HG03066 (cell line): ENCODE results near the gene SLC26A6.
A peak's percentile ranks its signal among the peaks of the same experiment; 100 is the strongest.

Experiments
- ATAC-seq: cut with Tn5 transposase; IDR thresholded peaks from one replicate; pipeline ENCODE4 v1.9.1; 2021; ENCODE audit warnings: low read depth; ENCODE audit not compliant: unreplicated experiment

The SLC26A6 gene

GRCh38 chr3:48635222-48636021, at the start of gene SLC26A6:
Gene SLC26A6, minus strand, starts transcription at chr3:48635461. Its CDS starts 68 bp downstream, at chr3:48635393.
- peak; percentile 92 for ATAC-seq

GRCh38 chr3:48684480-48685143, 49.4 kb upstream of the SLC26A6 start:
- no peak for ATAC-seq

GRCh38 chr3:48684054-48684349, 48.7 kb upstream of the SLC26A6 start:
- ATAC-seq, result no peak

DNA sequence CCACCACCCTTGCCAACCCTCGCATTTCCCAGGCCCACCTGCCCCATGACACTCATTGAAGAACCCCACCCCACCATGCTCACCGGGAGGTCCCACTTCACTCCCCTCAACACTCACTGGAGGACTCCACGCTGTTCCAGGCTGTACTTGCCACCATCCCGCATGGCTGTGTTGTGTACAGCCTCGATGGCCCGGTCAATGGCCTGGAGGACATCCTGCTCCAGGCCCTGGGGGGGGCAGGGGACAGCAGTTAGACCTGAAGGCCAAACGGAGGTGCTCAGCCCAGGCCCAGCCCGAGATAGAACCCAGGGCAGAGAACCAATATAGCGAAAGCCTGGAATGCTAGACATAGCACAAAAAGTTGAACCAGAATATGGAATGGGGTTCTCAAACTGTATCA, 47.5 kb upstream of the SLC26A6 start:
- no peak for ATAC-seq

DNA sequence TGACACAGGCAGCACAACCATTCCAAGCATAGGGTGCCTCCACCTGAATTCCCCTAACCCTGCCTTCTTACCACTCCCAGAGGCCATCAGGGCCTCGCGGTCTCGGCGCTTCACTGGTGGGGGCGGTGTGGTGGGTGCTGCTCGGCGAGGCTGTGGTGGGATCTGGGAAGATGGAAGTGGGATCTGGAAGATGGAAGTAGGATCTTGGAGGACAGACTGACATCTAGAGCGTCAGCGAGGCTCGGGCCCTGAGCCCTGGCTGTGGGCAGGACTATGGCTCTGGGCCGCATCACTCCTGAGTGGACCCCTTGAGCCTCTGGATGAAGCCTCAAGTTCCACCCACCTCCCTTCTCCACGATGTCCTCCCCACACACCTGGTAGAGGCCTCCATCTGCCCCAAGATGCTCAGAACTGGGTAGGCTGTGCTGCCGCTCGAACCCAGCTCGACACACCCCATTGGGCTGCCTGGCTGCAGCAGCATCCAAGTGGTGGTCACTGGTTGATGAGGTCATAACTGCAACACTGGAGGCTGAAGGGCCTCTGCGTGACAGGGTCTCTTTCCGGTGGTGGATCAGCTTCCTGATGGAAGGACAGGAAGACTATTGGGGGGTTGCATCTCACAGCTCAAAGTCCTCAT, 46.8 kb upstream of the SLC26A6 start:
- no peak for ATAC-seq

DNA sequence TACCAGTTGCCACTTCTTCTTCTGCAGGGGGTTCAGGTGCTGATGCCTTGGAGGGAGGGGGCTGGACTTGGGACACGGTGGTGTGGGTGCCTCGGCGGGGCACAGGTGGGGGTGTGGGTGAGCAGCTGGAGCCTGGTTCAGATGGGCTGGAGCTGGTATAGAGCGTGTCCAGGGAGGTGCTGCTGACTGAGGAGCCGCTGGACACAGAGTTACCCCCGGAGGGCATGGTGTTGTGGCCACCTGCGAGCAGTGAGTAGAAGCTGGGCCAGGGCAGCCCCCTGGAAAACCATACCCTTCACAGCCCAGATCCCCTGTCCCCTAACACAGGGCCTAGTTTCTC, 46.2 kb upstream of the SLC26A6 start:
- no peak for ATAC-seq

- ATAC-seq, result no peak
Observed at GRCh38 chr3:48680811-48681540, 45.7 kb upstream of the SLC26A6 start.

- no peak for ATAC-seq
Observed at GRCh38 chr3:48679411-48680391, 44.4 kb upstream of the SLC26A6 start.

DNA sequence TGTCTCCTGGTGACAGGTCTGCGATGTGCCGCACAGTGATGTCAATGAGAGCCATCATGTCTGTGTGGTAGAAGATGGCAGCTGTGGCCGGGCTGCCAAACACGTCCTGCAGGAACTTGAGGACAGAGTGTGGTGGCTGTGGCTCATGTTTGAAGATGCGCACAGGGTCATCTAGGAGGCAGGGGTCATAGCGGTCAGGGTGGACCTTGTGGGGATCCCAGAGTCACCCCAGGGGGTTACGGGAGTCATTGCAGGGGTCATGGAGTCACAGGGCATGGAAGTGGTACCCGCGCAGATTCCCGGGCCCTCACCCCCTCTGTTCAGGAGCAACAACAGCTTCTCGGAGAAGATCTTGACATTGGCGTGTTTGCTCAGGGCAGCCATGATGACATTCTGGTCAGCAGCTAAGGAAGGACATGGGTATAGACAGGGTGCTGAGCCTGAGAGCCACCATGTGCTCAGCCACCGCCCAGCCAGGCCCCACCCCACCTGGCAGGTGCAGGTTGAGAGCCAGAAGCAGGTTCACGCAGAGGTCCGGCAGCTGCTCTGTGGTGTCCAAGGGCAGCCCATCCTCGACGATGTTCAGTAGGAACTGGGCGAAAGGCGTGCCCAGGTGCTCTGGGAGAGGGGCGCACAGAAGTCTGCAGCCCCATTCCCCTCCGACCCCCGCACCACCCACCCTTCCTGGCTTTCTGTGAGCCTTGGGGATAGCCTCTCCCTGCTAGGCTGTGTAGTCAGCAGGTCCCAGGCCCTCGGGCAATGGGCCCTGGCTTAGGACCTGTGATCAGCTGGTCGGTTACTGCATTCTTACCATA, 43.5 kb upstream of the SLC26A6 start:
- ATAC-seq, result no peak

DNA sequence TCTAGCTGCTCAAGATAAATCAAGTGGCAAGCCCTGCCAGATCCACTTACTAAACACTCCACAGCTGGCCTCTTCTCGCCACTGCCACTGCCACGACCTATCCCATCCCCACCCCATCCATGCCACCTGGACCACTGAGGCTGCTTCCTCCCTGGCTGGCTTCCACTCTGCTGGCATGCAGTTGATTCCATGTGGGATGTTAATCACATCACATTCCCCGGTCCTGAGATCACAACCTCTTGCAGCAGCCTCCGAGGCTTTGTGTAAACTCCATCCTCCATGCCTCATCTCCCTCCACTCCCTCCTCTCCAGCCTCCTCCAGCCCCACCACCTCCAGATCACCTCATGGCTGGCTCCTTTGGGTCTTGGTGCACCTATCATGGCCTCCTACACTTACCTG, 42.8 kb upstream of the SLC26A6 start:
- no peak for ATAC-seq

- ATAC-seq, result no peak
Observed at GRCh38 chr3:48674505-48674904, 39.2 kb upstream of the SLC26A6 start.

DNA sequence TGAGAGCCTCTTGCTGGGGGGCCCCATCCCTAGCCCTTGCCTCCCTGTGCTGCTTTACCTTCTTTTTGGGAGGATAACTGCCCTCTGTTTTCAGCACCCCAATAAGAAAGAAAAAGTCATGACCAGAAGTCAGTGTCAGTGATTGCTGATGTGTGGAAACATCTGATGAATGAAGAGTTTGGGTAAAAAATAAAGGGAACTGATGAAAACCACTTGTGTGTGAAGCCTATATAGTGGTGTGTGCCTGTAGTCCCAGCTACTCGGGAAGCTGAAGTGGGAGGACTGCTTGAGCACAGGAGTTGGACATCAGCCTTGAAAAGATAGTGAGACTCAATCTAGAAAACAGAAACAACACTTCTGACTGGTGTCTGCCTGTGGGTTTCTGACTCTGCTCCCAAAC, 37.3 kb upstream of the SLC26A6 start:
- no peak for ATAC-seq

DNA sequence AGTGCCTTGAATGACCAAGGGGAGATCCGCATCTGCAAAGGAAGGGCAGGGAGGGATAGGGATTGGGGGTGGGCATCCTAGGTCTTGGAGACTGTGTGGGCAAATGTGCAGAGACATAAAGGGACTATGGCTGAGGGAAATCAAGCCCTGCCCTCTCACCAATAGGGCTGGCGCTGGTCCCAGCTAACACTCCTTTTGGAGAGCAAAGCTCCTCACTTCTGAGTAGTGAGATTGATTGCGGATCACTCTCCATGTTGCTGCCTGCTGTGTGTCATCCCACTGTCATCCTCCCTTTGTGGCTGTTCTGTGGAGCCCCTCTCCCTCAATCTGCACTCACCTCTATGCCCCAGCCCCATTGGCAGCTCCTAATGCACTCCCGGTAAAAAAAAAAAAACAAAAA, 29.7 kb upstream of the SLC26A6 start:
- no peak for ATAC-seq

- no peak for ATAC-seq
Observed at GRCh38 chr3:48664313-48664644, 29.0 kb upstream of the SLC26A6 start.

- peak; percentile 89 for ATAC-seq
Observed at GRCh38 chr3:48663489-48664312, 28.4 kb upstream of the SLC26A6 start.

- ATAC-seq, result no peak
Observed at GRCh38 chr3:48662753-48663488, 27.7 kb upstream of the SLC26A6 start, which contains the start of gene CELSR3. Gene CELSR3, minus strand, starts transcription at chr3:48662886. Its CDS starts 252 bp downstream, at chr3:48662634.

DNA sequence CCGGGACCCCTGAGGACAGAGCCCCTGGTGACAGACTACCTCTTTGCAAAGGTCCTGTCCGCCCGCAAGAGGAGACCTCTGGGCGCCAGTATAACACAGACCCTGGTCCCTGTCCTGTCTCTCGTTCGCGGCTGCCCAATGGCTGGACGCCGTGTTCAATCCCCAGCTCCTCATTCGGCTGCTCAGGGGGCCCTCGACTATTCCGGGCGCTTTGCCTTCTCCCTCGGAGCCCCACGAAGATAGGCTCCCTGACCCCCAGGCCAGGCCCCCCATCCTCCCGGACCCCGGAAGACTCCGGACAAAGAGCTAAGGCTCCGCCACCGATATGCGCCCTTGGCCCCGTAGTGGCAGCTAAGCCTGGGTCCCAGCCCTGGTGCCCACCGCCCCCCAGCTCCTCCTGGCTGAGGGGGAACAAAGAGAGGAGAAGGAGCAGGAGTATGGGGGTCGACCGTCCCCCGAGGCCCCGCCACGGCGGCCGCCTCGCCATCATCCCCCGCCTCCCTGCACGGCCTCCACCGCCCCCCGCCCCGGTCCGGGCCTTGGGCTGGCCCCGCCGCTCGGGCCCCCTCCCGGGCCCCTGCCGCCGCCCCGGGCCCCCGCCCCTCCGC, 27.0 kb upstream of the SLC26A6 start:
- ATAC-seq, result no peak
